Fibroblast of villous mesenchyme (primary cell): ENCODE measurements around the gene PRKAR1B. TPM values are rescaled to one million over a fixed set of nuclear protein-coding genes. Genes with fewer than 3 reads are reported as not detected.

Experiments
- DNase-seq: peaks from one replicate; pipeline ENCODE4 v3.0.0-alpha.2; 2010; ENCODE audit warnings: low read depth
- H3K4me3 ChIP-seq: 2 replicates; pipeline ENCODE4 v1.5.1; 2011; ENCODE audit warnings: low read depth, mild to moderate bottlenecking, low read length
- total RNA-seq: library from RNA; depleted of rRNA; stranded (reverse); fragments of >200 nt; gene quantifications from 2 replicates; pipeline ENCODE4 v1.2.3, GENCODE V29; 2012
- TF ChIP-seq, protein P1 (sequence below): IDR thresholded peaks from 2 replicates; pipeline ENCODE4 v1.5.1; 2012; ENCODE audit warnings: low read depth, mild to moderate bottlenecking, low read length; ENCODE audit not compliant: insufficient read depth

PRKAR1B gene
- total RNA-seq, 1 donor: 16.4 TPM

DNA sequence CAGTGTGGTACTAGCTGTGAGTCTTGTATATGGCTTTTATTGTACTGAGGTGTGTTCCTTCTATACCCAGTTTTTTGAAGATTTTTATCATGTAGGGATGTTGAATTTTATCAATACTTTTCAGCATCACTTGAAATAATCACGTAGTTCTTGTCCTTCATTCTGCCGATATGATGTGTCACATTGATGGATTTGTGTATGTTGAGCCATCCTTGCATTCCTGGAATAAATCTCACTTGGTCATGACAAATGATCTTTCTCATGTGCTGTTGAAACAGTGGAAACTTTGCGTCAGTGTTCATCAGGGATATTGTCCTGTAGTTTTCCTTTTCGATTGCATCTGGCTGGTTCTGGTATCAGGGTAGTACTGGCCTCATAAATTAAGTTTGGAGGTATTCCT, 7.1 kb upstream of the PRKAR1B start:
- no peak for DNase-seq
- H3K4me3 ChIP-seq: no peak overlapping the region
- TF ChIP-seq, protein P1, sequence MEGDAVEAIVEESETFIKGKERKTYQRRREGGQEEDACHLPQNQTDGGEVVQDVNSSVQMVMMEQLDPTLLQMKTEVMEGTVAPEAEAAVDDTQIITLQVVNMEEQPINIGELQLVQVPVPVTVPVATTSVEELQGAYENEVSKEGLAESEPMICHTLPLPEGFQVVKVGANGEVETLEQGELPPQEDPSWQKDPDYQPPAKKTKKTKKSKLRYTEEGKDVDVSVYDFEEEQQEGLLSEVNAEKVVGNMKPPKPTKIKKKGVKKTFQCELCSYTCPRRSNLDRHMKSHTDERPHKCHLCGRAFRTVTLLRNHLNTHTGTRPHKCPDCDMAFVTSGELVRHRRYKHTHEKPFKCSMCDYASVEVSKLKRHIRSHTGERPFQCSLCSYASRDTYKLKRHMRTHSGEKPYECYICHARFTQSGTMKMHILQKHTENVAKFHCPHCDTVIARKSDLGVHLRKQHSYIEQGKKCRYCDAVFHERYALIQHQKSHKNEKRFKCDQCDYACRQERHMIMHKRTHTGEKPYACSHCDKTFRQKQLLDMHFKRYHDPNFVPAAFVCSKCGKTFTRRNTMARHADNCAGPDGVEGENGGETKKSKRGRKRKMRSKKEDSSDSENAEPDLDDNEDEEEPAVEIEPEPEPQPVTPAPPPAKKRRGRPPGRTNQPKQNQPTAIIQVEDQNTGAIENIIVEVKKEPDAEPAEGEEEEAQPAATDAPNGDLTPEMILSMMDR: no peak

- no peak overlapping the region for H3K4me3 ChIP-seq
- TF ChIP-seq, protein P1: no peak
- no peak for DNase-seq
Observed at GRCh38 chr7:732556-732955, 5.5 kb upstream of the PRKAR1B start.

GRCh38 chr7:732094-732541, 5.0 kb upstream of the PRKAR1B start:
- TF ChIP-seq, protein P1: peak; percentile 42
- H3K4me3 ChIP-seq: no peak overlapping the region
- peak; percentile 47 for DNase-seq

GRCh38 chr7:731440-732085, 4.5 kb upstream of the PRKAR1B start:
- DNase-seq: no peak
- H3K4me3 ChIP-seq: no peak overlapping the region
- TF ChIP-seq, protein P1: no peak

DNA sequence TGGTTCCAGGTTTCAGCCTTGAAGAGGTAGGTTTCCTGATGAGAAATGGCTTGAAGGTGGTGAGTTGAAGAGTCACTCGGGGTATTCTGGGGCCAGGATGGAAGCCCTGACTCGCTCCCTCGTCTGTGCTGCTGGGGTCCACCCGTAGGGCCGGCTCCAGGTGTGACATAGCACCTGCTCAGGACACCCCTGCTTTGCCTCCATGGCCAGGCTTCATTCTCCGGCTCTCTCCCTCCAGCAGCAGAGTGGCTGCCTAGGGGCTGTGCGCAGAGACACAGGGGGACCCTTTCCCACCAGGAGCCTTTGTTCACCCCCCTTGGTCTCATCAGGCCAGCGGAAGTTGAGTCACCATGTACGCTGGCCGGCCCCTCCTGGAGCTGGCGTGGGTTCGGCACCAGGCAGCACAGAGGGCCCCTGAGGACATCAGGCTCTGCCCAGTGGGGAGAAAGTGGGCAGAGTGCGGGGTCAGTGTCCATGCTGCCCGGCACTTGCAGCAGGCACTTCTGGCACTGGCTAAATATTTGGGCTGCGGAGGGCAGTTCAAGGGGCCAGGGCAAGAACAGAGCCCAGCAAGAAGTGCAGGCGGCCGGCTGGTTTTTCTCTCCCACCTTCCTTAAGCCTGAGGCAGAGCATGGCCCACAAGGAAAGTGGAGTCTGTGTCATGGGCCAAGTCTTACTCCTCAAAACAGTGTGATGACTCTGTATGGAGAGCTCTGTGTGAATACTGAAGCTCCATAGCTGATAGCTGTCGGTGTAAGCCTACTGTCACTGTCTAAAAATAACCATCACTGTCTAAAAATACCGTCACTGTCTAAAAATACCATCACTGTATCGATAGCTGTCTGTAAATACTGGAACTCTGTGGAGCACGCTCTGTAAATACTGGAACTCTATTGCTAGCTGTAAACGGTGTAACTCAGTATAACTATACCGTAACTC, 3.7 kb upstream of the PRKAR1B start:
- H3K4me3 ChIP-seq: no peak overlapping the region
- TF ChIP-seq, protein P1: no peak
- DNase-seq: no peak

DNA sequence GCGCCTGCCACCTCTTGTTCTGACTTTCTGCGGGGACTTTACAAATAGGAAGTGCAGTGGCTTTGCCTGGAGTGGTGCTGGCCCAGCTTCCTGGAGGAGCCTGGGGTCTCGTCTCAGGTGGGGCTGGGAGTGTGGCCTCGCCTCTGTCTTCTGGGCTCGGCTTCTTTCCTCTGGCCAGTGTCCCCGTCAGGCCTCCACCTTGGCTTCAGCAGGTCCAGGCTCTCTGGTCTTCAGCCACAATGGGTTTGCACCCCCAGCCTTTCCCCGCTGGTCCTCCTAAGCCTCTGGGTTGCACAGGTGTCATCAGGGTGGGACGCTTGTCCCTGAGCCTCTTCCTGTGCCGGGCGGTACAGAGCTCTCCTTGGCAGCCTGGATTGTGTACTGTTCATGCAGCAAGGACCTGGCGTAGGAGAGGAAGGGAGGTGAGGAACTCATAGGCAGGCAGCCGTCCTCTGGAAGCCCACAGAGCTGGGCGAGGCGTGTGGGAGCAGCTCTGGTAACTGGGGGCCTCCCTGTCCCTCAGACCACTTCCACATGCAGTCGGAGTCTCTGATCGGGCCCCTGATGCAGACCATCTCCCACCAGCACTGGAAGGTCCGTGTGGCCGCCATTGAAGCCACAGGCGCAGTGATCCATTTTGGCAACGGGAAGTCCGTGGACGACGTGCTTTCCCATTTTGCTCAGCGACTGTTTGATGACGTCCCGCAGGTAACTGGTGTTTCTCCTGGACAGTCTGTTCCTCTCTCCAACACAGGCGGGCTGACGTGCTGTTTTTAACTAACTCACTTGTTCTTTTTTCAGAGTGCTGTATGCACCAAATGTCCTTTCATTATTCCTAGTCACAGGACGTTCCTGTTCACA, 2.3 kb upstream of the PRKAR1B start:
- TF ChIP-seq, protein P1: no peak
- DNase-seq: no peak
- no peak overlapping the region for H3K4me3 ChIP-seq
